H9 (cell line): ENCODE results near the gene PHGDH. TPM values are rescaled to one million over a fixed set of nuclear protein-coding genes. Genes with fewer than 3 reads are reported as not detected.

Experiments used
- DNase-seq: peaks from one replicate; pipeline ENCODE4 v3.0.0-alpha.2; 2017
- H2AFZ ChIP-seq: one replicate; pipeline ENCODE4 v1.6.1; 2013; ENCODE audit warnings: mild to moderate bottlenecking, low read length, control low read depth, moderate library complexity
- H2AK5ac ChIP-seq: 2 replicates; pipeline ENCODE4 v1.6.1; 2013; ENCODE audit warnings: low read length, control low read depth, mixed read lengths; ENCODE audit not compliant: insufficient read length
- H2BK120ac ChIP-seq: one replicate; pipeline ENCODE4 v1.6.1; 2013; ENCODE audit warnings: low read depth, mild to moderate bottlenecking, low read length, control low read depth, inconsistent platforms; ENCODE audit not compliant: poor library complexity, severe bottlenecking
- H2BK12ac ChIP-seq: 2 replicates; pipeline ENCODE4 v1.6.1; 2013; ENCODE audit warnings: low read length, control low read depth, mixed read lengths, low read depth; ENCODE audit not compliant: insufficient read length
- H2BK15ac ChIP-seq: 2 replicates; pipeline ENCODE4 v1.6.1; 2013; ENCODE audit warnings: low read depth, low read length, control low read depth
- H2BK20ac ChIP-seq: one replicate; pipeline ENCODE4 v1.6.1; 2013; ENCODE audit warnings: low read depth, mild to moderate bottlenecking, low read length, control low read depth, inconsistent platforms; ENCODE audit not compliant: poor library complexity, severe bottlenecking
- H2BK5ac ChIP-seq: 2 replicates; pipeline ENCODE4 v1.6.1; 2013; ENCODE audit warnings: low read length, control low read depth, mixed read lengths; ENCODE audit not compliant: insufficient read length
- H3K14ac ChIP-seq: 2 replicates; pipeline ENCODE4 v1.6.1; 2013; ENCODE audit warnings: low read length, control low read depth; ENCODE audit not compliant: insufficient read depth
- H3K18ac ChIP-seq: 2 replicates; pipeline ENCODE4 v1.6.1; 2013; ENCODE audit warnings: low read depth, mild to moderate bottlenecking, mixed read lengths, low read length, control low read depth; ENCODE audit not compliant: insufficient read length
- H3K23ac ChIP-seq: 2 replicates; pipeline ENCODE4 v1.6.1; 2013; ENCODE audit warnings: low read length, control low read depth, mixed read lengths, low read depth; ENCODE audit not compliant: insufficient read length
- H3K23me2 ChIP-seq: 2 replicates; pipeline ENCODE4 v1.6.1; 2013; ENCODE audit warnings: low read depth, mild to moderate bottlenecking, mixed read lengths, low read length, control low read depth; ENCODE audit not compliant: insufficient read length, poor library complexity, severe bottlenecking
- H3K27ac ChIP-seq: 2 replicates; pipeline ENCODE4 v1.5.1; 2013; ENCODE audit warnings: low read length, control low read depth, mixed read lengths, low read depth; ENCODE audit not compliant: insufficient read length
- H3K27me3 ChIP-seq: 2 replicates; pipeline ENCODE4 v1.6.1; 2013; ENCODE audit warnings: low read length, control low read depth, inconsistent platforms; ENCODE audit not compliant: insufficient read depth
- H3K4ac ChIP-seq: 2 replicates; pipeline ENCODE4 v1.6.1; 2013; ENCODE audit warnings: low read depth, mild to moderate bottlenecking, control low read depth, inconsistent platforms, low read length, moderate library complexity
- H3K4me1 ChIP-seq: 2 replicates; pipeline ENCODE4 v1.6.1; 2013; ENCODE audit warnings: low read length, control low read depth, inconsistent platforms; ENCODE audit not compliant: insufficient read depth
- H3K4me2 ChIP-seq: 2 replicates; pipeline ENCODE4 v1.6.1; 2013; ENCODE audit warnings: low read length, control low read depth, mixed read lengths; ENCODE audit not compliant: insufficient read length, insufficient read depth
- H3K56ac ChIP-seq: 2 replicates; pipeline ENCODE4 v1.6.1; 2013; ENCODE audit warnings: low read depth, mild to moderate bottlenecking, mixed read lengths, low read length, control low read depth; ENCODE audit not compliant: insufficient read length
- H3K79me1 ChIP-seq: 2 replicates; pipeline ENCODE4 v1.6.1; 2013; ENCODE audit warnings: low read depth, mild to moderate bottlenecking, moderate library complexity, low read length, control low read depth, inconsistent platforms; ENCODE audit not compliant: insufficient read depth, poor library complexity, severe bottlenecking
- H3K79me2 ChIP-seq: 2 replicates; pipeline ENCODE4 v1.6.1; 2013; ENCODE audit warnings: low read length, control low read depth, inconsistent platforms; ENCODE audit not compliant: insufficient read depth
- H3K9ac ChIP-seq: 2 replicates; pipeline ENCODE4 v1.6.1; 2013; ENCODE audit warnings: low read length, control low read depth, mixed read lengths; ENCODE audit not compliant: insufficient read length; ENCODE audit errors: extremely low read depth
- H3K9me3 ChIP-seq: one replicate; pipeline ENCODE4 v1.6.1; 2013; ENCODE audit warnings: low read depth, low read length, inconsistent platforms; ENCODE audit not compliant: control insufficient read depth
- H3T11ph ChIP-seq: one replicate; pipeline ENCODE4 v1.6.1; 2013; ENCODE audit warnings: mild to moderate bottlenecking, low read length, control low read depth, inconsistent platforms
- H4K20me1 ChIP-seq: one replicate; pipeline ENCODE4 v1.6.1; 2013; ENCODE audit not compliant: control insufficient read depth, insufficient read length, insufficient read depth
- H4K5ac ChIP-seq: 2 replicates; pipeline ENCODE4 v1.6.1; 2013; ENCODE audit warnings: low read depth, mild to moderate bottlenecking, mixed read lengths, low read length, control low read depth; ENCODE audit not compliant: insufficient read length
- H4K8ac ChIP-seq: replicated peaks from 2 replicates; pipeline ENCODE4 v1.6.1; 2013; ENCODE audit warnings: low read length, control low read depth, mixed read lengths, low read depth; ENCODE audit not compliant: insufficient read length
- H4K91ac ChIP-seq: 2 replicates; pipeline ENCODE4 v1.6.1; 2013; ENCODE audit warnings: low read depth, mild to moderate bottlenecking, moderate library complexity, mixed read lengths, low read length, control low read depth; ENCODE audit not compliant: insufficient read length
- H3K27ac Mint-ChIP-seq, 3 experiments: 2 replicates in 2 of 3; 3 replicates in 1 of 3; pipeline ENCODE4 v1.8.0; 2020 to 2021; ENCODE audit warnings: mixed read lengths in 3 of 3, mild to moderate bottlenecking in 1 of 3, moderate library complexity in 1 of 3
- H3K27me3 Mint-ChIP-seq: 2 replicates; pipeline ENCODE4 v1.8.0; 2021; ENCODE audit warnings: low read depth, mild to moderate bottlenecking, moderate library complexity, mixed read lengths
- H3K36me3 Mint-ChIP-seq, 3 experiments: 2 replicates in 2 of 3; 3 replicates in 1 of 3; pipeline ENCODE4 v1.8.0; 2020 to 2021; ENCODE audit warnings: low read depth in 3 of 3, mixed read lengths in 3 of 3; ENCODE audit not compliant: insufficient read depth in 1 of 3
- H3K4me1 Mint-ChIP-seq, 2 experiments: 2 replicates each; pipeline ENCODE4 v1.8.0; 2020; ENCODE audit warnings: mixed read lengths in 2 of 2
- H3K4me3 Mint-ChIP-seq, 2 experiments: 2 replicates in 1 of 2; 3 replicates in 1 of 2; pipeline ENCODE4 v1.8.0; 2020 to 2021; ENCODE audit warnings: mild to moderate bottlenecking in 2 of 2, mixed read lengths in 2 of 2, moderate library complexity in 1 of 2
- H3K9me3 Mint-ChIP-seq, 2 experiments: 2 replicates in 1 of 2; 3 replicates in 1 of 2; pipeline ENCODE4 v1.8.0; 2020; ENCODE audit warnings: mild to moderate bottlenecking in 2 of 2, mixed read lengths in 2 of 2, moderate library complexity in 1 of 2
- CTCF ChIP-seq: fragments of 200-600 bp; sonication (generic); conservative IDR thresholded peaks from 3 replicates; pipeline ENCODE4 v1.8.0; 2021; ENCODE audit warnings: antibody characterized with exemption, mild to moderate bottlenecking
- WGBS: extraction: QIAGEN DNeasy Blood & Tissue Kit; methylation state at CpG from one replicate; pipeline ENCODE4 v1.1.7; 2013; ENCODE audit warnings: missing lambda C conversion rate, low lambda C conversion rate, mixed read lengths; ENCODE audit not compliant: insufficient read length; ENCODE audit errors: extremely low coverage; 5-methylcytosine and 5-hydroxymethylcytosine counted together
- total RNA-seq: library from RNA; stranded (reverse); gene quantifications from 2 replicates; pipeline ENCODE4 v1.2.1, GENCODE V29; 2021

Gene PHGDH
- total RNA-seq, 1 experiment from 2014 or later = 458 TPM

DNA sequence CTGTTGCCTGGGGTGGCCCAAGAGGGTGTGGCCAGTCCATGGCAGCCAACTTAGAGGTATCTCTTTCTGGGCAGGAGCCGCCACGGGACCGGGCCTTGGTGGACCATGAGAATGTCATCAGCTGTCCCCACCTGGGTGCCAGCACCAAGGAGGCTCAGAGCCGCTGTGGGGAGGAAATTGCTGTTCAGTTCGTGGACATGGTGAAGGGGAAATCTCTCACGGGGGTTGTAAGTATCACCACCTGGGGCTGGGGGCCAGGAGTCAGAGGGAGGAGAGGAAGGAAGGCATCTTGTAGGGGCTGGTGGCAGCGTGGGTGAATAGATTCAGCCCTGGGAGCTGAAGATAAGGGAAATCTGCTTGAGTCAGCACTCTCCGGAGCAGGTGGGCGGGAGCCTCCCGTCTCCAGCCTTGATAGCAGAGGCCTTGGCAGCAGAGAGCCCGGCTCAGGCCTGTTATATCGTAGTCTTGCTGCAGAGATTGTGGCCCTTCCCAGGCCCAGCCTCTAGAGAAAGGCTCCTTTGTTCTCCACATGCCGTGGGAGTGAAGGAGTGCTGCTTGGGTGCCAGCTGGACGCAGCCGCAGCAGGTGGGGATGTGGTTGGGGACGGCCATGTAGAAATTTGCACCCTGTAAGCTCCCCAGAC lies 25.4 kb downstream of the PHGDH start:
- no peak overlapping the region for H2BK120ac ChIP-seq
- H3K9me3 Mint-ChIP-seq = no peaks in the 10 kb centered on the region
- peaks cover 3% of the 10 kb centered on the region for H3K79me1 ChIP-seq
- peak overlapping the region; percentile 35 to 87 (median 49); a peak in 3 of 7 replicates for H3K27ac Mint-ChIP-seq
- no peak overlapping the region for H2AFZ ChIP-seq
- H2BK12ac ChIP-seq = no peak overlapping the region
- H2BK5ac ChIP-seq = no peak overlapping the region
- H3K9me3 ChIP-seq = no peaks in the 10 kb centered on the region
- no peak overlapping the region for H3K4ac ChIP-seq
- WGBS = no CpG with 5 or more reads among the region's 16 CpGs
- no peak for DNase-seq
- no peak overlapping the region for H4K91ac ChIP-seq
- no peak overlapping the region for H2AK5ac ChIP-seq
- H4K5ac ChIP-seq = no peak overlapping the region
- no peaks in the 10 kb centered on the region for H3K27me3 ChIP-seq
- no peak overlapping the region for H3K18ac ChIP-seq
- no peak overlapping the region for H2BK15ac ChIP-seq
- no peaks in the 10 kb centered on the region for H4K20me1 ChIP-seq
- no peak overlapping the region for H2BK20ac ChIP-seq
- no peak overlapping the region for H4K8ac ChIP-seq
- H3K4me1 ChIP-seq = no peaks in the 10 kb centered on the region
- no peaks in the 10 kb centered on the region for H3K79me2 ChIP-seq
- H3T11ph ChIP-seq = no peak overlapping the region
- H3K14ac ChIP-seq = no peak overlapping the region
- H3K4me2 ChIP-seq = no peak overlapping the region
- H3K4me1 Mint-ChIP-seq = no peaks in the 10 kb centered on the region
- H3K9ac ChIP-seq = no peak overlapping the region
- H3K23ac ChIP-seq = no peak overlapping the region
- no peak for TF ChIP-seq CTCF
- H3K23me2 ChIP-seq = no peaks in the 10 kb centered on the region
- peaks cover 69 to 95% (median 89%) of the 10 kb centered on the region in 3 experiments for H3K36me3 Mint-ChIP-seq
- H3K56ac ChIP-seq = no peak overlapping the region
- no peaks in the 10 kb centered on the region; the same call in none of the 2 replicates for H3K27me3 Mint-ChIP-seq
- no peak overlapping the region for H3K4me3 Mint-ChIP-seq
- H3K27ac ChIP-seq = no peak overlapping the region
